ENCODE measurements around the gene AOPEP.

DNA sequence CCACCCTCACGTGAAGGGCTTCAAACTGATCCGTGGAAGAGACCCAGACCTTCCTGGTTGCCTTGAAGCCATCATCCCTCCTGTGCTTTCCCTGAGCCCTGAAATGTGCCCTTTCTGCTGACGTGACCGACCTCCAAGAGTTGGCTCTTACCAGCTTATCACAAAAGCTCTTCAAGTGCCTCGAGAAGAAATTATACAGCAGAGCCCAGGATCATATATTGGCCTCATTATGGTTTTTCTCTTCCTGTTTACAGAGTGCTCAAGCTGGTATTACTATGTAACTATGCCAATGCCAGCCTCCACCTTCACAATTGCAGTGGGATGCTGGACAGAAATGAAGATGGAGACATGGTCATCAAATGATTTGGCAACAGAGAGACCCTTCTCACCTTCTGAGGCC, 66.0 kb downstream of the AOPEP start:
- TF ChIP-seq CTCF (IDR thresholded peaks at IDR 0.05) (no peak), EP300 (IDR thresholded peaks at IDR 0.05) (no peak), POLR2A (IDR thresholded peaks at IDR 0.05) (no peak), POLR2AphosphoS5 (IDR thresholded peaks at IDR 0.05) (no peak)

All from gastroesophageal sphincter (tissue), 3 donors.